ENCODE data around the gene KIF2C.
"Not testable (repeated sequence)": the region's sequence is repeated elsewhere in the genome, so short reads cannot be mapped to it uniquely, and the experiment has no call there.

KIF2C gene

DNA sequence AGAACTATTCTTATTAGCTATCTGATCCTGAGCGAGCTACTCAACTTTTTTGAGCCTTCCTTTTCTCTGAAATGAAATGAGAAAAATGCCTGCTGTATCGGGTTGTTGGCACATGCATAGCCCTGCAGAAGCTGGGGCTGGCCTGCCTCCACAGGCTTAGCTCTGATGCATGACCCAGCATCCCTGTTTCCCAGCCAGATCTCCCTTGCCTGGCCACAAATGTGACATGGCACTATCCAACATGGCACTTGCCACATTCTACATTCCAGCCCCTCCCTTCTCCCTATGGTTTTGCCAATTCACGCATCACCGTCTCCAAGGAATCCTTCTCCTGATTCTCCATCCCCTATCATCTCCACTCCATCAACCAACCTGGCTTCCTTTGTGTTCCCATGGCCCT lies 22.5 kb upstream of the KIF2C start:
- no peak for DNase-seq
- in situ Hi-C loops (cut with MboI; ENCODE audit: low pct_unique_long_range_greater_than_20kb, low sequenced_read_pairs), result no loop called here

GRCh38 chr1:44717653-44718052 lies 22.0 kb upstream of the KIF2C start:
- in situ Hi-C loops (cut with MboI; ENCODE audit: low pct_unique_long_range_greater_than_20kb, low sequenced_read_pairs), result no loop called here
- no peak for DNase-seq

DNA sequence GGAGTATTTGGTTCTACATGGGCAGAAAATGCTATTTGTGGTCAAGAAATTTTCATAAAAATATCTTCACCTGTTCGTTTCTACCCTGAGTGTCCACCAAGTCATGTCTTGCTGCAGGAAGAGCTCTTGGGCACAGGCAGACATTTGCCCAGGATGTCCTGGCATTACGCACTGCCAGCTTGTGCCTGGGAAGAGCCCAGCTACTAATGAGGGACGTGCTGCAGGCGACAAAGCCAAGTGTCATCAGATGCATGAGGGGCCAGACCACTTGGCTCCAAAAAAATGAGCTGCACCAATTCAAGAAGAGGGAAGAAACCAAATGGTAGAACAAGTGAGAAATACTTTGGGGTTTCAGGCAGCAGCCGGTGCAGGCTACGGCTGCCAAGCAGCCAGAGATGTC lies 21.5 kb upstream of the KIF2C start:
- in situ Hi-C loops (cut with MboI; ENCODE audit: low pct_unique_long_range_greater_than_20kb, low sequenced_read_pairs), result no loop called here
- no peak for DNase-seq

GRCh38 chr1:44719318-44719717 lies 20.3 kb upstream of the KIF2C start:
- DNase-seq, result no peak
- in situ Hi-C loops (cut with MboI; ENCODE audit: low pct_unique_long_range_greater_than_20kb, low sequenced_read_pairs), result no loop called here

GRCh38 chr1:44720281-44720680 lies 19.4 kb upstream of the KIF2C start:
- in situ Hi-C loops (cut with MboI; ENCODE audit: low pct_unique_long_range_greater_than_20kb, low sequenced_read_pairs), result no loop called here
- DNase-seq, result no peak

- in situ Hi-C loops (cut with MboI; ENCODE audit: low pct_unique_long_range_greater_than_20kb, low sequenced_read_pairs), result no loop called here
- peak; percentile 99 for DNase-seq
These were observed 17.9 kb upstream of the KIF2C start for GRCh38 chr1:44721485-44722361.

DNA sequence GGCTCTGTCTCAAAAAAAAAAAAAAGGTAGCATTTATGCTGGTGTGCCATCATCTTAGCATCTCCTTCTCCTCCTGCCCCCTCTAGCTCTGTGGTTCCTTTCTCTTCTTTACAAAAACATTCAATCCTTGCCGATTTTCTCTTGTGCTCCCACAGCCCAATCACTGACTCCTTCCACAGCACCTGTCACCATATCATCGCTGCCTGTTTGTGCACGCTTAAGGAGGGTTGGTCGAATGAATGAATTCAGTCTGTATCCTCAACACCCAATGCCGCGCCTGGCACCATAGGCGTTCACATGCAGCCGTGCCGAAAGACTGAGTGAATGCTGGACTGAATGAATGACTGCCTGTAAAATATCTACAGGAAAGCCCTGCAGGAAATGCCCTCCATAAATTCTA lies 16.6 kb upstream of the KIF2C start:
- in situ Hi-C loops (cut with MboI; ENCODE audit: low pct_unique_long_range_greater_than_20kb, low sequenced_read_pairs), result no loop called here
- DNase-seq, result no peak

DNA sequence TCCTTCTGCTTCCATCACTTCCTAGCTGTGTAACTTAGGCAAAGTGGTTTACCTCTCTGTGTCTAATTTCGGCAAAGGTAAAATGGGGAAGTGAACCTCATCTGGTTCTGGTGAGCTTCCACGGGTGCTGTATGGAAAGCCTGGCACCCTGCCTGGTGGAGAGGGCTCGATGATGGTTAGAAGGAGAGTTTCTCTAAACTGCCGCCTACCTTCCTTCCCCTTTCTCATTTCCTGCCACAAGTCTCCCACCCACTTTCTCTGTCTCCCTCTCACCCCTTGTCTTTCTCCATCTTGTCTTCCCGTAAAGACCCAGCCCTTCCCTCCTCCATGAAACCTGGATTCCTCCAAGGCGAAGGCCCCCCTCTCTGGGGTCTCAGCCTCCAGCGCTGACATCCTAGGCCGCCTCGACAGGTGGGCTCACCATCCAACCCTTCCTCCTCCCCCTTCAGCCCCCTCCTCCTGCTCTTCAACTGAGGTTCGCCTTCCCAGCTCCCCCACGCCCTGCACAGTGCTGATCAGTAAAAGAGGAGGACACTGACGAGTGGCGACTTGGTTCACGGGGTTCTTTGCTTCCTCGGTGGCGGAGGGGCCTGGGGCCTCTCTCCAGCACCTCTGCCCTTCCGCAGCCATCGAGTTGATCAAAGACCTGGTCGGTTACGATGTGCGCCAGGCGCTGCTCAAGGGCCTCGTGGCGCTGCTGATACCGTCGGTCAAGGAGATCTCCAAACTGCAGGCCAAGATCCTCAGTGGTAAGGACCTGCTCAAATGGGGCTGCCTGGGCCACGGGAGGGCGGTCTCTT lies 15.9 kb upstream of the KIF2C start:
- DNase-seq, result peak; percentile 98
- in situ Hi-C loops (cut with MboI; ENCODE audit: low pct_unique_long_range_greater_than_20kb, low sequenced_read_pairs), result no loop called here

GRCh38 chr1:44724296-44724954 lies 15.2 kb upstream of the KIF2C start:
- in situ Hi-C loops (cut with MboI; ENCODE audit: low pct_unique_long_range_greater_than_20kb, low sequenced_read_pairs), result no loop called here
- no peak for DNase-seq

GRCh38 chr1:44724955-44725698 lies 14.5 kb upstream of the KIF2C start:
- DNase-seq, result no peak
- in situ Hi-C loops (cut with MboI; ENCODE audit: low pct_unique_long_range_greater_than_20kb, low sequenced_read_pairs), result no loop called here

GRCh38 chr1:44730741-44731512 lies 8.7 kb upstream of the KIF2C start, which contains the start of gene RNU5D-1:
Gene RNU5D-1 (minus strand): TSS chr1:44731170.
- in situ Hi-C loops (cut with MboI; ENCODE audit: low pct_unique_long_range_greater_than_20kb, low sequenced_read_pairs), result no loop called here

DNA sequence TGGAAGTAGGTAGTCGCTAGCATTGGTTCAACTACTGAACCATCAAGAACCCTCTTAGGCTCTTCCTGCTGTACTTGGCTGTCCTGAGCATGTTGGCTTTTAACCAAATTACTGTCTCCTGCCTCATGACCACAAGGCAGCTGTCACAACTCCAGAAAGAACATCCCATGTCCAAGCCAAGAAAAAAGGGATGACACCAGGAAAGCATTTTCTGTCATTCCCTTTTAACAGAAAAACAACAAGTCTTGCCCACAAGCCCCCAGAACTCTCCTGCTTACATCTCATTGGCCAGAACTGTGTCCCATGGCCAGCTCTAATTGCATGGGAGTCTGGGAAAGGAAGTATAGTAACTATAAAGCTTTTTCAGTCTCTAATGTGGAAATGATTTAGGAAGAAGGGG lies 6.3 kb upstream of the KIF2C start:
- in situ Hi-C loops (cut with MboI; ENCODE audit: low pct_unique_long_range_greater_than_20kb, low sequenced_read_pairs), result no loop called here
- DNase-seq, result no peak

More at GRCh38 chr1:44730741-44731512, 8.7 kb upstream of the KIF2C start, which contains the start of gene RNU5D-1:
- peak; percentile 97 for DNase-seq

DNA sequence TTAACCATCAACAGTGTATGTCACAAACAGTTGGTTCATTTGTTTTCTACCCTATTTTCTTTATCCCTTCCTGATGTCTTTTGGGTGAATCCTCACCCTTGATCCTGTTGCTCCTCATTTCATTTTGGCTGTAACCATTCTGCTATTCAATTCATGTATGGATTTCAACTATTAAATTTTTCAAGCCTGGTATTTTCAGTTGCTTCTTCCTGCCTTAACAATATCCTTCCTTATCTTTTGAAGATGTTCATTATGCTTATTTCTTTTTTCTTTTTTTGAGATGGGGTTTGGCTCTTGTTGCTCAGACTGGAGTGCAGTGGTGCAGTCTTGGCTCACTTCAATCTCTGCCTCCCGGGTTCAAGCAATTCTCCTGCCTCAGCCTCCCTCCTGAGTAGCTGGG lies 5.9 kb upstream of the KIF2C start:
- DNase-seq, result no peak
- in situ Hi-C loops (cut with MboI; ENCODE audit: low pct_unique_long_range_greater_than_20kb, low sequenced_read_pairs), result no loop called here

DNA sequence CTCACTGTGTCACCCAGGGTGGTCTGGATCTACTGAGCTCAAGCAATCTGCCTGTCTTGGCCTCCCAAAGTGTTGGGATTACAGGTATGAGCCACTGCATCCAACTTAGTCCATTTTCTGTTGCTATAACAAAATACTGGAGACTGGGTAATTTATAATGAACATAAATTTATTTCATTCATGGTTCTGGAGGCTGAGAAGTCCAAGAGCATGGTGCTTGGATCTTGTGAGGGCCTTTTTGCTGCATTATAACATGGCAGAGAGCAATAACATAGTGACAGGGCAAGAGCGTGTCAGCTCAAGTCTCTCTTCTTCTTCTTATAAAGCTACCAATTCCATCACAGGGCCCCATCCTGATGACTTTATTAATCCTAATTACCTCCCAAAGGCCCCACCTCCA lies 3.6 kb upstream of the KIF2C start:
- in situ Hi-C loops (cut with MboI; ENCODE audit: low pct_unique_long_range_greater_than_20kb, low sequenced_read_pairs), result no loop called here

DNA sequence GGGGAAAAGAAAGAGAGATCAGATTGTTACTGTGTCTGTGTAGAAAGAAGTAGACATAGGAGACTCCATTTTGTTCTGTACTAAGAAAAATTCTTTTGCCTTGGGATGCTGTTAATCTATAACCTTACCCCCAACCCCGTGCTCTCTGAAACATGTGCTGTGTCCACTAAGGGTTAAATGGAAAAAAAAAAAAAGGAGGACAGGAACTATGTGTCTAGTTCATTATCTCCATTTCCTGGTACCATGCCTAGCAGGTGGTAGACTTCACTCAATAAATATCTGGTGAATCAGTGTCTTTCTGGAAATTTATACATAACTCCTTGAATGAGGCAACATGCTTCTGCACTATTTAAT lies 707 bp upstream of the KIF2C start:
- DNase-seq; in situ Hi-C loops (cut with MboI; ENCODE audit: low pct_unique_long_range_greater_than_20kb, low sequenced_read_pairs): not testable (repeated sequence)

More for the DNA sequence above, 3.6 kb upstream of the KIF2C start:
- DNase-seq, result no peak

GRCh38 chr1:44740179-44740617 lies 561 bp downstream of the KIF2C start:
- no peak for DNase-seq

DNA sequence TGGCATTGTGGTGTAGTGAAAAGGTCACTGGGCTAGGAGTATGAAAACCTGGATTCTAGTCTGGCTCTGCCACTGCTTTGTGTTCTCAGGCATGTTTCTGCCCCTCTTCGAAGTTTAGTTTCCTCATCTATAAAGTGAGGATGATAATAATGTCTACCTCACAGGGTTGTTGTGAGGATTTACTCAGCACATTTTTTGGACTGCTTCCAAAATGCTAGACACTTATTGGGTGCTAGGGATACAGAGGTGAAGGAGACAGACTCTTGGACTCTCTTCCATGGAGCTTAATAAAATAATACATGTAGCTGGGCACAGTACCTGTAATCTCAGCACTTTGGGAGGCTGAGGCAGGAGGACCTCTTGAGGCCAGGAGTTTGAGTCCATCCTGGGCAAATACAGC lies 3.6 kb downstream of the KIF2C start:
- DNase-seq, result no peak
- in situ Hi-C loops (cut with MboI; ENCODE audit: low pct_unique_long_range_greater_than_20kb, low sequenced_read_pairs), result no loop called here

More at GRCh38 chr1:44740179-44740617, 561 bp downstream of the KIF2C start:
- in situ Hi-C loops (cut with MboI; ENCODE audit: low pct_unique_long_range_greater_than_20kb, low sequenced_read_pairs), result no loop called here

DNA sequence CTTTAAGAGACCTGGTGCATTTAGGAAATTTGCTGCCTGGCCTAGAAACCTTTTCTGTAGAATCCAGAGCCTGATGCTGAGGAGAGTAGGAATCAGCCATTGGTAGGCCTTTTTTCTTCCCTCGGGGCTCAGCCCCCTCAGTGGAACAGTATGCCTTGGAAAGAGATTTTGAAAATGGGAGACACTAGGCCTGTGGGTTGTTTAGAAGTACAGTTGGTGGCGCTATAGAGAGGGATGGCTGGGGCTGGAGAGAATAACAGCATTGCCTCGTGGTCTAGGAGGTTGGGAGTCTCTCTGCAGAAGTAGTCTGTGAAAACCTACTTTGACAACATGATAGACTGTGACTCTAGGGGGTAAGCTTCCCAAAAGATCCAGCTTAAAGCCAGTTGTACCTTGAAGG lies 8.2 kb downstream of the KIF2C start:
- peak; percentile 31 for DNase-seq
- in situ Hi-C loops (cut with MboI; ENCODE audit: low pct_unique_long_range_greater_than_20kb, low sequenced_read_pairs), result no loop called here
